Lower lobe of right lung (tissue), 2 donors: ENCODE data around the gene KIRREL3. TPM values are rescaled to one million over a fixed set of nuclear protein-coding genes. Genes with fewer than 3 reads are reported as not detected.

ENCODE experiments used
- ATAC-seq, 2 donors: fragments of 200-7000 bp; cut with Tn5 transposase; one replicate each; pipeline ENCODE4 v1.9.1; 2020 to 2022; ENCODE audit warnings: mild to moderate bottlenecking in 2 of 2, moderate library complexity in 2 of 2
- DNase-seq: peaks from one replicate; pipeline ENCODE4 v3.0.0-alpha.2; 2020
- H3K27ac ChIP-seq: fragments of 200-600 bp; one replicate; pipeline ENCODE4 v1.8.0; 2022
- H3K27me3 ChIP-seq: fragments of 200-600 bp; one replicate; pipeline ENCODE4 v1.8.0; 2022; ENCODE audit warnings: low read depth
- H3K36me3 ChIP-seq: fragments of 200-600 bp; one replicate; pipeline ENCODE4 v1.8.0; 2022; ENCODE audit warnings: mild to moderate bottlenecking
- H3K4me1 ChIP-seq: fragments of 200-600 bp; one replicate; pipeline ENCODE4 v1.8.0; 2022
- H3K4me3 ChIP-seq: fragments of 200-600 bp; one replicate; pipeline ENCODE4 v1.8.0; 2022; ENCODE audit warnings: mild to moderate bottlenecking
- H3K9me3 ChIP-seq: fragments of 200-600 bp; one replicate; pipeline ENCODE4 v1.8.0; 2022
- CTCF ChIP-seq: fragments of 200-600 bp; IDR thresholded peaks from one replicate; pipeline ENCODE4 v1.8.0; 2022; ENCODE audit warnings: antibody characterized with exemption, mild to moderate bottlenecking
- intact Hi-C: fragments of 100-400 bp; cut with DNase I; formaldehyde crosslinking; loops from one replicate; pipeline ENCODE4 v1.11.0; 2022
- total RNA-seq: library from RNA; stranded (reverse); fragmentation: NEBNext Ultra II Directional; extraction: Animal tissue kit (Norgen Biotek cat#: 25700); gene quantifications from one replicate; pipeline ENCODE4 v1.2.1, GENCODE V29; 2021
- donor health status: DM: no; HTN: yes; CAD: no; lungs with severe emphysema.

The KIRREL3 gene
- total RNA-seq, 1 donor from 2014 or later: 0.15 TPM

GRCh38 chr11:126430581-126431335 lies 569.8 kb downstream of the KIRREL3 start:
- DNase-seq (no peak), ATAC-seq (no peak)
- H3K36me3 ChIP-seq: no peaks in the 10 kb centered on the region
- intact Hi-C loops: no loop called here
- peaks cover 33% of the 10 kb centered on the region for H3K4me1 ChIP-seq
- no peak for TF ChIP-seq CTCF
- H3K27ac ChIP-seq: peak overlapping the region; percentile 74
- no peaks in the 10 kb centered on the region for H3K27me3 ChIP-seq
- no peak overlapping the region for H3K4me3 ChIP-seq
- no peaks in the 10 kb centered on the region for H3K9me3 ChIP-seq

GRCh38 chr11:126426820-126427749 lies 573.5 kb downstream of the KIRREL3 start:
- intact Hi-C loops: no loop called here
- DNase-seq (no peak), ATAC-seq (peak in 1 of 2 donors; percentile 45)
- H3K4me1 ChIP-seq: peaks cover 24% of the 10 kb centered on the region
- H3K4me3 ChIP-seq: no peak overlapping the region
- no peaks in the 10 kb centered on the region for H3K9me3 ChIP-seq
- no peak for TF ChIP-seq CTCF
- H3K27me3 ChIP-seq: no peaks in the 10 kb centered on the region
- H3K36me3 ChIP-seq: no peaks in the 10 kb centered on the region
- H3K27ac ChIP-seq: no peak overlapping the region

- Histone ChIP-seq H3K36me3 (no peaks in the 10 kb centered on the region), H3K9me3 (no peaks in the 10 kb centered on the region), H3K27ac (no peak overlapping the region), H3K4me3 (no peak overlapping the region), H3K27me3 (no peaks in the 10 kb centered on the region), H3K4me1 (peaks cover 24% of the 10 kb centered on the region)
- intact Hi-C loops: no loop called here
- no peak for DNase-seq
- TF ChIP-seq CTCF: no peak
- ATAC-seq: no peak
Measured at GRCh38 chr11:126426106-126426505, 574.5 kb downstream of the KIRREL3 start.

- Histone ChIP-seq H3K27ac (no peak overlapping the region), H3K4me3 (no peak overlapping the region), H3K36me3 (no peaks in the 10 kb centered on the region), H3K4me1 (peaks cover 33% of the 10 kb centered on the region), H3K9me3 (no peaks in the 10 kb centered on the region), H3K27me3 (no peaks in the 10 kb centered on the region)
- TF ChIP-seq CTCF: no peak
- ATAC-seq: no peak
- intact Hi-C loops: no loop called here
- no peak for DNase-seq
Measured at GRCh38 chr11:126424471-126425039, 576.0 kb downstream of the KIRREL3 start.

GRCh38 chr11:126423743-126424142 lies 576.8 kb downstream of the KIRREL3 start:
- Histone ChIP-seq H3K27ac (no peak overlapping the region), H3K36me3 (no peaks in the 10 kb centered on the region), H3K27me3 (no peaks in the 10 kb centered on the region), H3K4me1 (peaks cover 33% of the 10 kb centered on the region), H3K4me3 (no peak overlapping the region), H3K9me3 (no peaks in the 10 kb centered on the region)
- DNase-seq (peak; percentile 28), ATAC-seq (no peak)
- intact Hi-C loops: no loop called here
- TF ChIP-seq CTCF: no peak
